Astrocyte of the cerebellum (primary cell): ENCODE measurements around the gene LRG1.

Experiments used
- DNase-seq: peaks from one replicate; pipeline ENCODE4 v3.0.0-alpha.2; 2011; ENCODE audit warnings: low read depth
- H3K4me3 ChIP-seq: 2 replicates; pipeline ENCODE4 v1.5.1; 2011; ENCODE audit warnings: mild to moderate bottlenecking, low read depth, low read length, moderate library complexity
- CTCF ChIP-seq: IDR thresholded peaks from 2 replicates; pipeline ENCODE4 v1.5.1; 2012; ENCODE audit warnings: low read length, low read depth, moderate library complexity, mild to moderate bottlenecking; ENCODE audit errors: missing control alignments
- in situ Hi-C: cut with HindIII; loops from 2 replicates; pipeline ENCODE4 v1.10.0; 2017; ENCODE audit warnings: low sequenced_read_pairs

The LRG1 gene

GRCh38 chr19:4584670-4585460 is 45.0 kb upstream of the LRG1 start:
- no peak for DNase-seq
- peak overlapping the region; percentile 51 for H3K4me3 ChIP-seq
- in situ Hi-C loops: no loop called here
- TF ChIP-seq CTCF: no peak

GRCh38 chr19:4583961-4584669 is 44.3 kb upstream of the LRG1 start:
- peak overlapping the region; percentile 51 for H3K4me3 ChIP-seq
- in situ Hi-C loops: no loop called here
- no peak for DNase-seq
- no peak for TF ChIP-seq CTCF

- no peak for DNase-seq
- in situ Hi-C loops: no loop called here
- no peak for TF ChIP-seq CTCF
- H3K4me3 ChIP-seq: no peak overlapping the region
Measured at GRCh38 chr19:4582980-4583842, 43.4 kb upstream of the LRG1 start.

- in situ Hi-C loops: no loop called here
- DNase-seq: no peak
- peak overlapping the region; percentile 49 for H3K4me3 ChIP-seq
- no peak for TF ChIP-seq CTCF
Measured at GRCh38 chr19:4581666-4582553, 42.1 kb upstream of the LRG1 start.

- peak overlapping the region; percentile 49 for H3K4me3 ChIP-seq
- DNase-seq: no peak
- no peak for TF ChIP-seq CTCF
- in situ Hi-C loops: no loop called here
Measured at GRCh38 chr19:4580961-4581665, 41.3 kb upstream of the LRG1 start.
